Activated CD4-positive, alpha-beta T cell treated with anti-CD3 and anti-CD28 coated beads, Interleukin-2, Interleukin-4, amounts not matched to agents 100 ng/mL and 50 ng/mL, durations not matched to agents 16 hours and 8 hours (primary cell): ENCODE data around the gene PPP4R3A.

ENCODE experiments used
- DNase-seq: peaks from one replicate; pipeline ENCODE4 v3.0.0-alpha.2; 2020; ENCODE audit warnings: low spot score

Gene PPP4R3A

GRCh38 chr14:91503000-91503504 lies 7.1 kb downstream of the PPP4R3A start:
- DNase-seq = no peak

- DNase-seq = no peak
Measured at GRCh38 chr14:91501951-91502930, 7.9 kb downstream of the PPP4R3A start.

DNA sequence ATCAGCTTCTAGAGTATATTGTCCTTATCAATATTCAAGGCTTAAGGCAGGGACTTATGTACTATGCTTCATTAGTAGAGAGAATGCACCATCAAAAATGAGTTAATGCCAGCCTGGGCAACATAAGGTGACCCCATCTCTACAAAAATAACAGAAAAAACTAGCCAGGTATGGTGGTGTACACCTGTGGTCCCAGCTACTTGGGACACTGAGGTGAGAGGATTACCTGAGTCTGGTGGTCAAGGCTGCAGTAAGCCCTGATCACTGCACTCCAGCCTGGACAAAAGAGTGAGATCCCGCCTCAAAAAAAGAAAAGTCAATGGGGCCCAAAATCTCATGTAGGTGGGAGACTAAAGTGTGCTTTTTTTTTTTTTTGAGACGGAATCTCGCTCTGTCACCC lies 8.8 kb downstream of the PPP4R3A start:
- no peak for DNase-seq

GRCh38 chr14:91496790-91497189 lies 13.3 kb downstream of the PPP4R3A start:
- no peak for DNase-seq

- DNase-seq = peak; percentile 51
Measured at GRCh38 chr14:91494392-91495065, 15.6 kb downstream of the PPP4R3A start.

- DNase-seq = no peak
Measured at GRCh38 chr14:91493169-91493568, 16.9 kb downstream of the PPP4R3A start.

DNA sequence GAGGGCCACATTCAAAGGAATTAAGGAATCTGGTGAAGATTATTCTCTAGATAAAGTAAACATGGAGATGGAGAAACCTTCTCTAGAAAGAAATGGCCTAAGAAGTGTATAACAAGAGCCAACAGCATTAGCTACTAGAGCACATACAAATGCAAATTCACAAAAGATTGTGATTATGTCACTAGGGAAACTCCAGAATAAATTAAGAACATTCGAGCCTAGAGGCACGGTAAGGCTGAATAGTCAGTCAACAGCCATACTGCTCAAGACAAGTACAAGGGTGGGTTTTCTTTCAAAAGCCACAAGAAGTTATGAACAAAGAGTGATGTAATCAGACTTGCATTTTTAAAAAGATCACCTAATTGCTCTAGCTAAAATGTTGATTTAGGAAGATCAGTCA lies 25.4 kb downstream of the PPP4R3A start:
- DNase-seq = no peak

- DNase-seq = no peak
Measured at GRCh38 chr14:91484186-91484585, 25.9 kb downstream of the PPP4R3A start.

DNA sequence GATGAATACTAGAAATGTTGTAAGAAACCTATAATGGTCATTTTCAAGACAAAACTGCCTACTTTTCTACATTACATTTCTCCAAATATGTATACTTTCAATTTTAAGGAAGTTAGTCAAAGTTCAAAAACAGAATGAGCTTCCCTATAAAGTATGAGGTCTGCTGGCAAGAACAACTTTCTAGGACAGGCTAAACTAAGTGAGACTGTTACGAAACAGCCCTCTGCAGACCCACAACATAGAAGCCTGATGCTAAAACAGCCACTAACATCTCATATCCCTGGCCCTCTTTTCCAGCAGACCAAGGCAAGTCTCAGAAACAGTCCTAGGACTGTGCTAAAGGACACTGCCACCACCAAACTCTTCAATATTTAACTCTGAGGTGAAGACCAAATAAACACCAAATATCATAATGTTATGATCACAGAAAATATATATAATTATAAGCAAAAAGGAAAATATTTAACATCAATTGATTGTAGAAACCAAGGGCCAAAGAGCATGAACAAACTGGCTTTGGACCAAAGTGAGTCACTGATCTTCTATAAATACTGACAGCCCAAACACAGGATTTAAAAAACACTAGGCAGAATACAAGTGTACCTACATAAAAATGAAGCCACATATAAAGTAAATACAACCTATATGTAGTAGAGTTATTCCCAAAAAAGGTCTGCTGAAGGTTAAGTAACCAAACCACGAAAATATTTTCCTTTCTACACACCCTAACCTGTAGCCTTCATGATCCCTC lies 27.7 kb downstream of the PPP4R3A start:
- DNase-seq = no peak

GRCh38 chr14:91477388-91477787 lies 32.7 kb downstream of the PPP4R3A start:
- DNase-seq = no peak

- DNase-seq = no peak
Measured at GRCh38 chr14:91473046-91473445, 37.1 kb downstream of the PPP4R3A start.

- DNase-seq = peak; percentile 32
Measured at GRCh38 chr14:91470216-91470615, 39.9 kb downstream of the PPP4R3A start.

GRCh38 chr14:91466192-91466591 lies 43.9 kb downstream of the PPP4R3A start:
- DNase-seq = no peak

GRCh38 chr14:91464615-91465205 lies 45.4 kb downstream of the PPP4R3A start:
- DNase-seq = peak; percentile 30

- no peak for DNase-seq
Measured at GRCh38 chr14:91458612-91459011, 51.5 kb downstream of the PPP4R3A start.

DNA sequence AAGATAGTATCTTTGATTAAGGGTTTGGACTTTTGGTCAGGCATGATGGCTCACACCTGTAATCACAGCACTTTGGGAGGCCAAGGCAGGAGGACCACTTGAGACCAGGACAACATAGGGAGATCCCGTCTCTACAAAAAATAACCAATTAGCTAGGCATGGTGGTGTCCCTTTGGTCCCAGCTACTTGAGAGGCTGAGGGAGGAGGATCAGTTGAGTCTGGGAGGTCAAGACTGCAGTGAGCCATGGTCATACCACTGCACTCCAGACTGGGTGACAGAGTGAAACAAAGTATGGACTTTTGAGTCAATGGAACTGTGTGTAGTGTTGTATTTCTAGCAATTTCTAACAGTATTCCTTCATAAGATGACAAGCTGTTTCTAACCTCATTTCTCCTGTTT lies 53.8 kb downstream of the PPP4R3A start:
- DNase-seq = no peak

- no peak for DNase-seq
Measured at GRCh38 chr14:91454580-91454979, 55.5 kb downstream of the PPP4R3A start.

DNA sequence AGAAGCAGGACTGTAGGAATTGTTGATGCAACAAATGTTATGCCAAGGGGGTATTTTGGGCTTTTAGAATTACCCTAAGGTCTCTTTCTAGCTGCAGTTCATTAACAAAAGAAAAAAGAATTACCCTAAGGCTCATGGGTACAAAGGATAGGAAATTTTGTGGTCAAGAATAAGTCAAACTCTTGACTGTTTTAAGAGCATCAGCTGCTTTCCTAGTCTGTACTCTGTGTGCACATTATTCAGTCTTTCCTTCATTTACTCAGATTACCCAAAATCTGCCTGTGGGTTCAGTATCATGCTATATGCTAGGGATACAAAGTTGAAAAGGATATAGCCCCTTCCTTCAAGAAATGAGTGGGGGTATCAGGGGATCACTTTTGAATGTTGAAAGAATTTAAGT lies 56.0 kb downstream of the PPP4R3A start:
- no peak for DNase-seq

DNA sequence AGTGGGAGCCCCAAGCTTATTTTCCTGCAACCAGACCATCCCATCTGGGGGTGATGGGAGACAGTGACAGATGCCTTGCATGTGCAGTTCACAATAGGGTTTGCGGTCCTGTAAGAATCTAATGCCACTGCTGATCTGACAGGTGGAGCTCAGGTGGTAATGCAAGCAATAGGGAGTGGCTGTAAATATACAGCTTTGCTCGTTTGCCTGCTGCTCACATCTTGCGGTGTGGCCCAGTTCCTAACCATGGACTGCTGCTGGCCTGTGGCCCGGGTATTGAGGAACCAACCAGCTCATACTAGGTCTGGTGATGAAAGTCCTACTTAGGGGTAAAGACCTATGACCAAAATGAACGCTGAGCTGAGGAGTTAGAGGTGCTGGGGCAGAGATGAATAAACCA lies 56.4 kb downstream of the PPP4R3A start:
- no peak for DNase-seq

DNA sequence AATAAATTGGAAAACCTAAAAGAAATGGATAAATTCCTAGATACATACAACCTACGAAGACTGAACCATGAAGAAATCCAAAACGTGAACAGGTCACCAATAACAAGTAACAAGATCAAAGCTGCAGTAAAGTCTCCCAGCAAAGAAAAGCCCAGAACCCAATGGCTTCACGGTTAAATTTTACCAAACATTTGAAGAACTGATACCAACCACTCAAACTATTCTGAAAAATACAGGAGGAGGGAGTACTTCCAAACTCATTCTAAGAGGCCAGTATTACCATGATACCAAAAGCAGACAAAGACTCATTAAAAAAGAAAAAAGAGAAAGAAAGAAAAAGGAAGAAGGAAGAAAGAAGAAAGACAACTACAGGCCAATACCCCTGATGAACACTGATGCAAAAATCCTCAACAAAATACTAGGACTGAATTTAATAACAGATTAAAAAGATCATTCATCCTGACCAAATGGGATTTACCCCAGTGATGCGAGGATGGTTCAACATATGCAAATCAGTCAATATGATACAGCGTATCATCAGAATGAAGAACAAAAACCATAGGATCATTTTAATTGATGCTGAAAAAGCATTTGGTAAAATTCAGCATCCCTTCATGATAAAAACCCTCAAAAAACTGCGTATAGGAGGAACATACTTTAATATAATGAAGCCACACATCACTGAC lies 65.6 kb downstream of the PPP4R3A start:
- DNase-seq = no peak

DNA sequence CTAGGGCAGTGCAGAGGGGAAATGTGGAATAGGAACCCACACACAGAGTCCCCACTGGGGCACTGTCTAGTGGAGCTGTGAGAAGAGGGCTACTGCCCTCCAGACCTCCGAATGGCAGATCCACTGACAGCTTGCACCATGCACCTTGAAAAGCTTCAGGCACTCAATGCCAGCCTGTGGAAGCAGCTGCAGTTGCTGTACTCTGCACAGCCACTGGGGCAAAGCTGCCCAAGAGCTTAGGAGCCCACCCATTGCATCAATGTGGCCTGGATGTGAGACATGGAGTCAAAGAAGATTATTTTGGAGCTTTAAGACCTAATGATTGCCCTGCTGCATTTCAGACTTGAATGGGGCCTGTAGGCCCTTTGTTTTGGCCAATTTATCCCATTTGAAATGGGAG lies 70.8 kb downstream of the PPP4R3A start:
- DNase-seq = no peak
